Caco-2 (cell line): ENCODE data around the gene DNAJC3. TPM values are rescaled to one million over a fixed set of nuclear protein-coding genes. Genes with fewer than 3 reads are reported as not detected.

ENCODE experiments used
- BruUV-seq: library from RNA; stranded (reverse); fragments of 400-500 nt; replicated peaks from 2 replicates; lab custom pipeline; 2021; lab: Mats Ljungman, UMichigan
- CTCF ChIA-PET: fragments of 300-600 bp; sonication (Branson Sonifier 250); formaldehyde crosslinking; loops from one replicate; lab custom pipeline; 2022; ENCODE audit warnings: antibody characterized with exemption; lab: Charles Lee
- POLR2A ChIA-PET: fragments of 300-600 bp; sonication (Branson Sonifier 250); formaldehyde crosslinking; loops from one replicate; lab custom pipeline; 2022; ENCODE audit warnings: antibody characterized with exemption; lab: Charles Lee
- DNase-seq, 2 experiments: peaks; one replicate each; pipeline versions ENCODE4 v3.0.0 to v3.0.0-alpha.2; 2020 to 2022
- H3K27me3 ChIP-seq: replicated peaks from 2 replicates; pipeline ENCODE4 v1.6.0; 2011; ENCODE audit warnings: low read length; ENCODE audit not compliant: control insufficient read depth, insufficient read depth
- H3K36me3 ChIP-seq: 2 replicates; pipeline ENCODE4 v1.5.1; 2011; ENCODE audit warnings: low read length; ENCODE audit not compliant: control insufficient read depth, insufficient read depth
- H3K4me1 ChIP-seq: fragments of 250-450 bp; sonication (Bioruptor Pico); 2 replicates; pipeline ENCODE4 v1.5.1; 2020; ENCODE audit warnings: mild to moderate bottlenecking
- H3K4me3 ChIP-seq: 2 replicates; pipeline ENCODE4 v1.5.1; 2011; ENCODE audit warnings: low read depth, mild to moderate bottlenecking, control low read depth, low read length
- H3K9me3 ChIP-seq: fragments of 250-450 bp; sonication (Bioruptor Pico); 2 replicates; pipeline ENCODE4 v1.5.1; 2020; ENCODE audit warnings: mild to moderate bottlenecking, moderate library complexity
- H3K27ac Mint-ChIP-seq: one replicate; pipeline ENCODE4 v1.8.0; 2022; ENCODE audit warnings: mixed read lengths; ENCODE audit not compliant: unreplicated experiment
- H3K27me3 Mint-ChIP-seq: one replicate; pipeline ENCODE4 v1.8.0; 2022; ENCODE audit warnings: mixed read lengths; ENCODE audit not compliant: insufficient read depth, unreplicated experiment
- H3K36me3 Mint-ChIP-seq: one replicate; pipeline ENCODE4 v1.8.0; 2022; ENCODE audit warnings: mild to moderate bottlenecking, mixed read lengths; ENCODE audit not compliant: insufficient read depth, unreplicated experiment
- H3K4me1 Mint-ChIP-seq: one replicate; pipeline ENCODE4 v1.8.0; 2022; ENCODE audit warnings: low read depth, mixed read lengths; ENCODE audit not compliant: unreplicated experiment
- H3K4me3 Mint-ChIP-seq: one replicate; pipeline ENCODE4 v1.8.0; 2022; ENCODE audit warnings: mild to moderate bottlenecking, moderate library complexity, mixed read lengths; ENCODE audit not compliant: unreplicated experiment
- H3K9me3 Mint-ChIP-seq: one replicate; pipeline ENCODE4 v1.8.0; 2022; ENCODE audit warnings: mixed read lengths; ENCODE audit not compliant: unreplicated experiment
- intact Hi-C: fragments of 100-400 bp; cut with micrococcal nuclease; formaldehyde crosslinking; loops from one replicate; pipeline ENCODE4 v1.10.0; 2022; ENCODE audit not compliant: unreplicated experiment
- total RNA-seq: library from RNA; stranded (reverse); gene quantifications from 2 replicates; pipeline ENCODE4 v1.2.3, GENCODE V29; 2022
- TF ChIP-seq, protein P1 (sequence below), 2 experiments: fragments of 200-600 bp in 1 of 2; IDR thresholded peaks; 1 replicate in 1 of 2; 2 replicates in 1 of 2; pipeline versions ENCODE4 v1.5.1 to v1.8.0; 2011 to 2022; ENCODE audit warnings: antibody characterized with exemption in 1 of 2, control low read depth in 1 of 2, inconsistent platforms in 1 of 2, low read depth in 1 of 2, low read length in 1 of 2, mild to moderate bottlenecking in 1 of 2, moderate library complexity in 1 of 2; ENCODE audit not compliant: insufficient read depth in 1 of 2, severe bottlenecking in 1 of 2, unreplicated experiment in 1 of 2

DNAJC3 gene
- total RNA-seq, 1 experiment from 2014 or later = 36.8 TPM

DNA sequence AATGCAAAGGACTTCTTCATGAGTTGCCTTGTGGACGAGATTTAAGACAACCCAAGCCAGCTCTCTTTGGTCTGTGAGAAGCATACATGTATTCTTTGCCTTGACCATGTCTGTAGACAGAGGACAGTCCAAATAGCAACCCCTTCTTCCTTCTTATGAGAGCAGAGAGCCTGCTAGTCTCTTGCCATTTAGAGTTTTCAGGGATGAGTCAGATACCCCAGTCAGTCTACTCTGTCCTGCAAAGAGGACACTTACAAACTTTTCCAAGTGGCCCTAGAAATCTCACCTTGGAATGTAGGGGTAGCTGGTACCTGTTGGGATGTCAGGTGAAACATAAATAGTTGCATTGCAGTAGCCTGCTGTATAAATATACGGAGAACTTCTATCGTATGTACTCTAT is 36.7 kb downstream of the DNAJC3 start:
- DNase-seq = no peak
- BruUV-seq = no TSS peak
- no peak overlapping the region for H3K4me3 Mint-ChIP-seq
- peaks cover 3% of the 10 kb centered on the region for H3K36me3 ChIP-seq
- peaks cover 12% of the 10 kb centered on the region for H3K9me3 Mint-ChIP-seq
- peaks cover 50% of the 10 kb centered on the region for H3K36me3 Mint-ChIP-seq
- no peak overlapping the region for H3K4me3 ChIP-seq
- intact Hi-C loops = no loop called here
- ChIA-PET CTCF (no interaction called here), POLR2A (interaction anchor here (0.6 kb wide), 1 partner anchor 145 kb away, joined by 6 read pairs; no protein-coding TSS in a partner anchor)
- no peaks in the 10 kb centered on the region for H3K4me1 Mint-ChIP-seq
- no peaks in the 10 kb centered on the region for H3K27me3 Mint-ChIP-seq
- TF ChIP-seq, protein P1, sequence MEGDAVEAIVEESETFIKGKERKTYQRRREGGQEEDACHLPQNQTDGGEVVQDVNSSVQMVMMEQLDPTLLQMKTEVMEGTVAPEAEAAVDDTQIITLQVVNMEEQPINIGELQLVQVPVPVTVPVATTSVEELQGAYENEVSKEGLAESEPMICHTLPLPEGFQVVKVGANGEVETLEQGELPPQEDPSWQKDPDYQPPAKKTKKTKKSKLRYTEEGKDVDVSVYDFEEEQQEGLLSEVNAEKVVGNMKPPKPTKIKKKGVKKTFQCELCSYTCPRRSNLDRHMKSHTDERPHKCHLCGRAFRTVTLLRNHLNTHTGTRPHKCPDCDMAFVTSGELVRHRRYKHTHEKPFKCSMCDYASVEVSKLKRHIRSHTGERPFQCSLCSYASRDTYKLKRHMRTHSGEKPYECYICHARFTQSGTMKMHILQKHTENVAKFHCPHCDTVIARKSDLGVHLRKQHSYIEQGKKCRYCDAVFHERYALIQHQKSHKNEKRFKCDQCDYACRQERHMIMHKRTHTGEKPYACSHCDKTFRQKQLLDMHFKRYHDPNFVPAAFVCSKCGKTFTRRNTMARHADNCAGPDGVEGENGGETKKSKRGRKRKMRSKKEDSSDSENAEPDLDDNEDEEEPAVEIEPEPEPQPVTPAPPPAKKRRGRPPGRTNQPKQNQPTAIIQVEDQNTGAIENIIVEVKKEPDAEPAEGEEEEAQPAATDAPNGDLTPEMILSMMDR (IDR thresholded peaks at IDR 0.05; ENCODE audit: insufficient read depth in 1 of 2, low read depth in 1 of 2, low read length in 1 of 2, severe bottlenecking in 1 of 2, unreplicated experiment in 1 of 2) = no peak
- H3K4me1 ChIP-seq = no peaks in the 10 kb centered on the region
- H3K9me3 ChIP-seq = peaks cover 10% of the 10 kb centered on the region; the same call in 1 of the 2 replicates
- H3K27me3 ChIP-seq = no peaks in the 10 kb centered on the region
- no peak overlapping the region for H3K27ac Mint-ChIP-seq

DNA sequence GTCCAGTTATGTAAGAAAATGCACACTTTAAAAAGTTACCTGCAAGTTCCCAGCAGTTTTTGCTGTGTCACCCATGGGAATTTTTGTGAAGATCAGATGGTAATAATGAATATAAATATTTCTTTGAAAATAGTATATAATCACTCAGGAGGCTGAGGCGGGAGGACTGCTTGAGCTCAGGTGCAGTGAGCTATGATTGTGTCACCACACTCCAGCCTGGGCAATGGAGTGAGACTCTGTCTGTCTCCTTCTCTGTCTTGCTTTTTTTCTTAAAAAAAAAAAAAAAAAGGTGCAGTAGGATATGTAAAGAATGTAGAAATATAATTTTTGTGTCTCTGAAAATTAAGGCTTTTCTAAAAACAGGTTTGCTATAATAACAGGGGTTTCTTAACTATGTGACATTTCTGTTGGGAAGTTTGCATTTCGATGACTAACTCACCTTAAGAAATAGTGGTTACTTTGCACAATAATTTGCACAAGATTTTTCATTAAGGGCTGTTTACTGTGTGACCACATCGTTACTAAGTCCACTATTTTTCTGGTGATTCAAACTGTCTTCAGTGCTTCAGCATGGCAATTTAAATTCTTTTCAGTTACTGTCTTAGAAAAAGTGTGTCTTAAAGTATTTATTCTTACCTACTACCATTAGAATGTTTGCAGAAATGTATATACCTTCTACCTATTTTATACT is 37.3 kb downstream of the DNAJC3 start:
- Histone ChIP-seq H3K27me3 (no peaks in the 10 kb centered on the region), H3K4me3 (no peak overlapping the region), H3K9me3 (peaks cover 10% of the 10 kb centered on the region; the same call in 1 of the 2 replicates), H3K4me1 (no peaks in the 10 kb centered on the region), H3K36me3 (peaks cover 3% of the 10 kb centered on the region)
- TF ChIP-seq, protein P1 (IDR thresholded peaks at IDR 0.05; ENCODE audit: insufficient read depth in 1 of 2, low read depth in 1 of 2, low read length in 1 of 2, severe bottlenecking in 1 of 2, unreplicated experiment in 1 of 2) = no peak
- BruUV-seq = no TSS peak
- intact Hi-C loops = no loop called here
- H3K4me1 Mint-ChIP-seq = no peaks in the 10 kb centered on the region
- ChIA-PET CTCF (no interaction called here), POLR2A (interaction anchor here (0.6 kb wide), 1 partner anchor 145 kb away, joined by 6 read pairs; no protein-coding TSS in a partner anchor)
- no peak overlapping the region for H3K27ac Mint-ChIP-seq
- no peaks in the 10 kb centered on the region for H3K27me3 Mint-ChIP-seq
- peaks cover 50% of the 10 kb centered on the region for H3K36me3 Mint-ChIP-seq
- peaks cover 12% of the 10 kb centered on the region for H3K9me3 Mint-ChIP-seq
- no peak for DNase-seq
- no peak overlapping the region for H3K4me3 Mint-ChIP-seq

DNA sequence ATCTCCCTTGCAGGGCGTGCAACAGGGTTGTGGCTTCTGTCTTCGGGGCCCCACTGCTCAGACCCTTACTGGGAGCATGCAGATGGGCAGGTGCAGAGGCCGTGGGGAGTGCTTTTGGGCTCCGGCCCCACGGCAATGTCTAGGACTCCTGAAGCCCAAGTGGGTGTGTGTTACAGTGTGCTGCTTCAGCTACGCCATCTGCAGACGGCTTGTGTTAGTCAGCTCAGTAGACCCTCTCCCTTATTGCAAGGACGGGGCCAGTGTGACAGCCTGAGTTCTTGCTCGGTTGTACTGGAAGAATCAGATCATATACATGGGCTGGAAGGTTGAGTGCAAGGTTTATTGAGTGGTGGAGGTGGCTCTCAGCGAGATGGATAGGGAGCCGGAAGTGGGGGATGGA is 39.3 kb downstream of the DNAJC3 start:
- Histone ChIP-seq H3K4me1 (no peaks in the 10 kb centered on the region), H3K36me3 (peaks cover 2% of the 10 kb centered on the region), H3K9me3 (peaks cover 10% of the 10 kb centered on the region; the same call in 1 of the 2 replicates), H3K27me3 (no peaks in the 10 kb centered on the region), H3K4me3 (no peak overlapping the region)
- ChIA-PET POLR2A (no interaction called here), CTCF (no interaction called here)
- peaks cover 36% of the 10 kb centered on the region for H3K36me3 Mint-ChIP-seq
- no peak overlapping the region for H3K4me3 Mint-ChIP-seq
- no peaks in the 10 kb centered on the region for H3K27me3 Mint-ChIP-seq
- no TSS peak for BruUV-seq
- no peak for DNase-seq
- intact Hi-C loops = no loop called here
- TF ChIP-seq, protein P1 (IDR thresholded peaks at IDR 0.05; ENCODE audit: insufficient read depth in 1 of 2, low read depth in 1 of 2, low read length in 1 of 2, severe bottlenecking in 1 of 2, unreplicated experiment in 1 of 2) = no peak
- H3K27ac Mint-ChIP-seq = no peak overlapping the region
- peaks cover 12% of the 10 kb centered on the region for H3K9me3 Mint-ChIP-seq
- no peaks in the 10 kb centered on the region for H3K4me1 Mint-ChIP-seq
